LHCN-M2 (cell line): ENCODE results near the gene C1QTNF6. TPM values are rescaled to one million over a fixed set of nuclear protein-coding genes. Genes with fewer than 3 reads are reported as not detected.
"Not testable (repeated sequence)": the region's sequence is repeated elsewhere in the genome, so short reads cannot be mapped to it uniquely, and the experiment has no call there.

Experiments used
- DNase-seq: peaks from one replicate; pipeline ENCODE4 v3.0.0-alpha.2; 2012; ENCODE audit warnings: low read depth
- polyA plus RNA-seq: library from polyadenylated mRNA; unstranded; fragments of >200 nt; gene quantifications from one replicate; pipeline ENCODE4 v1.2.1, GENCODE V29; 2012; ENCODE audit warnings: missing spikeins
- total RNA-seq: library from RNA; depleted of rRNA; stranded (reverse); fragments of >200 nt; gene quantifications from 2 replicates; pipeline ENCODE4 v1.2.3, GENCODE V29; 2014; rRNA removed

Gene C1QTNF6
- total RNA-seq, result 2.2 and 3.2 TPM in 2 replicates
- polyA plus RNA-seq, result 1.5 TPM

GRCh38 chr22:37187891-37188761 is at the start of gene C1QTNF6:
Gene C1QTNF6 (minus strand): TSS chr22:37188247. CDS start chr22:37188213, 34 bp downstream.
- peak; percentile 15 for DNase-seq

- DNase-seq, result no peak
Observed at GRCh38 chr22:37235897-37236607, 48.0 kb upstream of the C1QTNF6 start.

GRCh38 chr22:37234736-37235711 is 47.0 kb upstream of the C1QTNF6 start:
- no peak for DNase-seq

GRCh38 chr22:37233751-37234631 is 45.9 kb upstream of the C1QTNF6 start:
- no peak for DNase-seq

GRCh38 chr22:37233371-37233750 is 45.3 kb upstream of the C1QTNF6 start:
- not testable (repeated sequence) for DNase-seq

- no peak for DNase-seq
Observed at GRCh38 chr22:37232140-37232998, 44.3 kb upstream of the C1QTNF6 start.

- DNase-seq, result no peak
Observed at GRCh38 chr22:37231406-37232139, 43.5 kb upstream of the C1QTNF6 start.

GRCh38 chr22:37230673-37231405 is 42.8 kb upstream of the C1QTNF6 start:
- no peak for DNase-seq

- DNase-seq, result no peak
Observed at GRCh38 chr22:37229805-37230672, 42.0 kb upstream of the C1QTNF6 start.

GRCh38 chr22:37229012-37229804 is 41.2 kb upstream of the C1QTNF6 start:
- peak; percentile 69 for DNase-seq

GRCh38 chr22:37228106-37229011 is 40.3 kb upstream of the C1QTNF6 start:
- no peak for DNase-seq

- DNase-seq, result no peak
Observed at GRCh38 chr22:37226514-37226913, 38.5 kb upstream of the C1QTNF6 start.

- no peak for DNase-seq
Observed at GRCh38 chr22:37226087-37226486, 38.0 kb upstream of the C1QTNF6 start.

- no peak for DNase-seq
Observed at GRCh38 chr22:37225481-37225880, 37.4 kb upstream of the C1QTNF6 start.

GRCh38 chr22:37224757-37225420 is 36.8 kb upstream of the C1QTNF6 start:
- no peak for DNase-seq
